GM12864 (cell line): Measurements from ENCODE around the gene ZDHHC14.

ENCODE experiments used
- DNase-seq: peaks from one replicate; pipeline ENCODE4 v3.0.0-alpha.2; 2011; ENCODE audit warnings: low read depth
- H3K4me3 ChIP-seq: 2 replicates; pipeline ENCODE4 v1.5.1; 2011; ENCODE audit warnings: mild to moderate bottlenecking, low read depth, low read length, control low read depth
- CTCF ChIP-seq: IDR thresholded peaks from 2 replicates; pipeline ENCODE4 v1.5.1; 2011; ENCODE audit warnings: low read depth, mild to moderate bottlenecking, moderate library complexity, low read length, control low read depth, inconsistent platforms; ENCODE audit errors: missing control alignments

The ZDHHC14 gene

GRCh38 chr6:157484181-157484580, 103.2 kb downstream of the ZDHHC14 start:
- TF ChIP-seq CTCF: no peak
- no peak overlapping the region for H3K4me3 ChIP-seq
- no peak for DNase-seq

- TF ChIP-seq CTCF: no peak
- no peak for DNase-seq
- H3K4me3 ChIP-seq: no peak overlapping the region
These were observed 105.6 kb downstream of the ZDHHC14 start for GRCh38 chr6:157486572-157486971.

GRCh38 chr6:157487110-157487773, 106.3 kb downstream of the ZDHHC14 start:
- TF ChIP-seq CTCF: no peak
- no peak overlapping the region for H3K4me3 ChIP-seq
- no peak for DNase-seq

- H3K4me3 ChIP-seq: no peak overlapping the region
- TF ChIP-seq CTCF: no peak
- no peak for DNase-seq
These were observed 107.1 kb downstream of the ZDHHC14 start for GRCh38 chr6:157488058-157488457.

- no peak overlapping the region for H3K4me3 ChIP-seq
- no peak for TF ChIP-seq CTCF
- no peak for DNase-seq
These were observed 107.7 kb downstream of the ZDHHC14 start for GRCh38 chr6:157488716-157489118.

- H3K4me3 ChIP-seq: no peak overlapping the region
- no peak for DNase-seq
- TF ChIP-seq CTCF: no peak
These were observed 109.8 kb downstream of the ZDHHC14 start for GRCh38 chr6:157490611-157491269.

- no peak for DNase-seq
- no peak for TF ChIP-seq CTCF
- H3K4me3 ChIP-seq: no peak overlapping the region
These were observed 110.7 kb downstream of the ZDHHC14 start for GRCh38 chr6:157491571-157492232.
